Measurements from ENCODE around the gene PKD2L1.
A peak's percentile ranks its signal among the peaks of the same experiment; 100 is the strongest.

Gene PKD2L1

DNA sequence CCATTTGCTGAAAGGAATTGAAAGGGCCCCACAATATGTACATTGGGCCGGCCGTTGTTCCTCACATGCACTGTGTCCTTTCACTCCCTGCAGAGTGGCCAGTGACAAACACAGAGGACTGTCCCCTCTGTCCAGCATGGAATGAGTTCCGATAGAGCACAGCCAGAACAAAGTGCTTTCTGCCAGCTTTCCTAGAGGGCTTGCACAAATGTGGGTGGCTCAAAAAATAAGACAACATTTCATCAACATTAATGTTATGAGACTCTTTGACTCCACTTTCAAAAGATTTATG lies 2.4 kb downstream of the PKD2L1 start:
- no peak for DNase-seq (ENCODE audit: low spot score)
- TF ChIP-seq, protein P1, sequence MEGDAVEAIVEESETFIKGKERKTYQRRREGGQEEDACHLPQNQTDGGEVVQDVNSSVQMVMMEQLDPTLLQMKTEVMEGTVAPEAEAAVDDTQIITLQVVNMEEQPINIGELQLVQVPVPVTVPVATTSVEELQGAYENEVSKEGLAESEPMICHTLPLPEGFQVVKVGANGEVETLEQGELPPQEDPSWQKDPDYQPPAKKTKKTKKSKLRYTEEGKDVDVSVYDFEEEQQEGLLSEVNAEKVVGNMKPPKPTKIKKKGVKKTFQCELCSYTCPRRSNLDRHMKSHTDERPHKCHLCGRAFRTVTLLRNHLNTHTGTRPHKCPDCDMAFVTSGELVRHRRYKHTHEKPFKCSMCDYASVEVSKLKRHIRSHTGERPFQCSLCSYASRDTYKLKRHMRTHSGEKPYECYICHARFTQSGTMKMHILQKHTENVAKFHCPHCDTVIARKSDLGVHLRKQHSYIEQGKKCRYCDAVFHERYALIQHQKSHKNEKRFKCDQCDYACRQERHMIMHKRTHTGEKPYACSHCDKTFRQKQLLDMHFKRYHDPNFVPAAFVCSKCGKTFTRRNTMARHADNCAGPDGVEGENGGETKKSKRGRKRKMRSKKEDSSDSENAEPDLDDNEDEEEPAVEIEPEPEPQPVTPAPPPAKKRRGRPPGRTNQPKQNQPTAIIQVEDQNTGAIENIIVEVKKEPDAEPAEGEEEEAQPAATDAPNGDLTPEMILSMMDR (IDR thresholded peaks at IDR 0.05; ENCODE audit: extremely low read depth, missing control alignments): no peak

DNA sequence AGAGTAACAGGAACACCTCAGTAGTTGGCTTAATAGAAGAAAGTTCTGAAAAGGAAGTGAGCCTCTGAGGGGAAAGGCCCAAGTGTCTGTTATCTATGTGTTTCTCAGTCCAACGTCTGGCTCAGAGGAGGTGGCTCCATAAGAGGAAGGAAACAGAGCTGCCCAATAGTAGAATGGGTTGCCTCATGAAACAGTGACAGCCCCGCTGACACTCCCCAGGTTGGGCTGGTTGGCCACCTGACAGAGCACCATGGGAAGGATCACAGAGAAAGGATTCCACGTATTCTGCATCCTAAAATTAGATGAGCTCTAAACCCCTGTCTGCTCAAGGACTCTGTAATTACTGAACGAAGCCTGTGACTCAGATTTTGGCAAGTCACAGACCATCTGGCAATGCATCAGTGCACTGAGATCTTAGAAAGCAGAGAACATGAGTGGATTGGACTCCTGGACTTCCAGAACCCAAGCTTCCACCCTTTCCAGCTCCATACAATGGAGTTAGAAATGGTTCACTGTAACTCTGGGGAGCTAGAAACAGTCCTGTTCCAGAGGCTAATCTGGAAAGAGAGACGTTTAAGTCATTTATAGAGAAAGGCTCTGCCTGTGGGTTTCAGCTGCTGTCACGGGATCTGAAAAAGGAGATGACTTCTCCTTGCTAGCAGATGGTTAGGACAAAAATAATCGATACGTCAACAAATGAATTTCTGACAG lies 2.9 kb downstream of the PKD2L1 start:
- DNase-seq (ENCODE audit: low spot score): peak; percentile 85
- TF ChIP-seq, protein P1 (IDR thresholded peaks at IDR 0.05; ENCODE audit: extremely low read depth, missing control alignments): no peak

DNA sequence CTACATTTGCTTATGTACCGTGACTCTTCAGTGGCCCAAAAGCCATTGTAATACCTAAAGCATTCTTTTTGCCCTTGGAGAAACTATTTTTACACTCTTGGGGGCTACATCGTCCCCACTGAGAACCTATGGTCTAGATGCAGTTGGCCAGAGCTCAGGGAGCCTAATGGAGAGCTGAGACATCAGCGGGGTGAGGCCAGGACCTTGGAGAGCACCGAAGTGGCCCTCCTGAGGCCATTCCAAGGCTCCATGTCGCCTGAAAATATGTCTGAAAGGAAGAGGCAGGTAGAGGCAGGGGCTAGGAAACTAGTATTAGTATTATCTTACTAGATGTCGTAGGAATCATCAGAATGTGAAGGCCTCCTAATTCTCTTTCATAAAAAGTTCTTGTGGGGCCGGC lies 4.9 kb downstream of the PKD2L1 start:
- DNase-seq (ENCODE audit: low spot score): no peak
- TF ChIP-seq, protein P1 (IDR thresholded peaks at IDR 0.05; ENCODE audit: extremely low read depth, missing control alignments): no peak

DNA sequence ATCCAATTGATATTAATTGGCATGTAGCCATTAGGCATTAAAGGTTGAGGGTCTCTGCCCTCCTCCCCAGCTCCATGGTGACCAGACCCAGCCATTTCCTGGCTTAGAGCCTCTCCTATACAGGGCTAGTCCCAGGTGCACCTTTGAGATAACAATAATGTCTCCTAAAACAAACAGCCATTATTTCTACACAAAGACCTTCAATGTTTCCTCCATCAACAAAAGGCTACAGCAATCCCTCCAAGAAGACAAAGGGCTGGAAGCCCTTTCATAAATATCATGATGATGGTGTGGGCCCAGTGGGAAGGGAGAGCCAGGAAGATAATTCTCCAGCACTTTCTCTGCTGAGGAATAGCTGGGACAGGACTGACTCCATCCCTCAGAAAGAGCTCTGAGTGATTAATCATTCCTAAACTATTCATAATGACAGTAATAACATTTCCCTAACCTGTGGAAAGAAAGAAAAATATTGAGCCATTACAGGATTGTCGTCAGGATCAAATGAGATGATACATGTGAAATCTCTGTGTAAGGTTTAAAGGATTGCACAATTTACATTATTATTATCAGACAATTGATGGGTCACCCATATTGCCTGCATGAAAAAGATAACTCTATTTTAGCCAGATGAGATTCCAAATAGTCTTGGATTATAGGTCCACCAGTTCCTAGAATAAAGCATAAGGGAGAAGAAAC lies 10.2 kb downstream of the PKD2L1 start:
- TF ChIP-seq, protein P1 (IDR thresholded peaks at IDR 0.05; ENCODE audit: extremely low read depth, missing control alignments): no peak
- no peak for DNase-seq (ENCODE audit: low spot score)

DNA sequence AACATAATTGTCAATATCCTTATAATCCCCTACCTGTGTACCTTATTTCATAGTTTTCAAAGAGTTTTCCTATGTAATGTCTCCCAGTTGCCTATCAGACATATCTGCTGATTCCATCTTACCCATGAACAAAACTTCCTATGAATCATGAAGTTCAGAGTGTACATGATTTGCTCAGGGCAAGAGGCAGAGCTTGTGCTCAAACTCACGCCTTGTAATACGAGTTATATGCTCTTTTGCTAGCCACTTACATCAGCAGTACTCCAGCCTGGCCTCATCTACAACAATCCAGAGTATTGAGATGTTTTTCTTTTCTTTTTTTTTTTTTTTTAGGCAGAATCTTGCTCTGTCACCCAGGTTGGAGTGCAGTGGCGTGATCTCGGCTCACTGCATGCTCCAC lies 11.8 kb downstream of the PKD2L1 start:
- no peak for DNase-seq (ENCODE audit: low spot score)
- TF ChIP-seq, protein P1 (IDR thresholded peaks at IDR 0.05; ENCODE audit: extremely low read depth, missing control alignments): no peak

DNA sequence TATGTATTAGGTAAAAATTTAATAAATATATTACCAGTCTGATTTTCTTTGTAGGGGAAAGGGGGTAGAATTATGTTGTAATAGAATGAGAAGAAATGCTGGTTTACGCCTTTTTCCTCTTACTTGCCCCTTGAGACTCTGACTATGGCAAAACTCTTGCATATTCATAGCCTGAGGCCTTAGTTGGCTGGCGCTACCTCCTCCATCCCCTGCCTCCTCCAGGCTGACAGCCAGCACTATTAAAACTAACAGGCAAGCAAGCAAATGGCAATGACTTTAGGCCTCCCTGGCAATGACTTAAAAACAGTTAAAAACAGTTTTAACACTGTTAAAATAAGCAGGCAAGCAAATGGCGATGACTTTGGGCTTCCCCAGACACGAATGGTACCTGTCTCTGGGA lies 14.4 kb downstream of the PKD2L1 start:
- TF ChIP-seq, protein P1 (IDR thresholded peaks at IDR 0.05; ENCODE audit: extremely low read depth, missing control alignments): no peak
- no peak for DNase-seq (ENCODE audit: low spot score)

- TF ChIP-seq, protein P1 (IDR thresholded peaks at IDR 0.05; ENCODE audit: extremely low read depth, missing control alignments): no peak
- DNase-seq (ENCODE audit: low spot score): no peak
Observed at GRCh38 chr10:100311298-100311697, 18.7 kb downstream of the PKD2L1 start.
